ENCODE results near the gene ALK. TPM values are rescaled to one million over a fixed set of nuclear protein-coding genes. Genes with fewer than 3 reads are reported as not detected.

The ALK gene
- total RNA-seq, 1 experiment from 2014 or later, result 14.7 TPM

DNA sequence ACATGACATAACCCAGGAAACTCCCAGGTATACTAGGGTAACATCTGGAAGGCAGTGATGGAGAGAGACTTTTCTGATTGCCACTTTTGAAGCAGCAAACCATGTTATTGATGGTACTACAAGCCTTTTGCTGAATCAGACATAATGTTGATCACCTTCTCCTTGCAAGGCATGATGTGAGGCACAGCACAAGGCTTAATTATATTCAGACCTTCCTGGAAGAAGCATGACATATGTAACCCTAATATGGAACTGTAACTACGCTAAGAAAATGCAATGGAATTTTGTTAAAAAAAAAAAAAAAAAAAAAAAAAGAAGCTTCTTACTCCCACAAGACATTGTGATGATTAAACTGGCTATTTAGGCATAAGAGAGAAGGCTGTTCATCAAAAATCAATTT lies 145.4 kb downstream of the ALK start:
- H3K27me3 ChIP-seq (replicated peaks; ENCODE audit: insufficient read depth, low read depth, low read length, poor library complexity), result no peaks in the 10 kb centered on the region
- no peak for DNase-seq (ENCODE audit: low spot score)
- H3K27ac ChIP-seq (ENCODE audit: low read depth, low read length, poor library complexity, severe bottlenecking), result no peak overlapping the region
- no peak overlapping the region for H3K4me3 ChIP-seq (ENCODE audit: low read depth, low read length, poor library complexity, severe bottlenecking)
- no peaks in the 10 kb centered on the region for H3K4me1 ChIP-seq (ENCODE audit: insufficient read depth, low read length, poor library complexity, severe bottlenecking)
- ChIA-PET POLR2A (ENCODE audit: low non-redundant PET) (no interaction called here), CTCF (no interaction called here)
- no TSS peak for BruUV-seq (replicated peaks)
- intact Hi-C loops (cut with micrococcal nuclease; ENCODE audit: unreplicated experiment), result no loop called here
- H3K36me3 ChIP-seq (ENCODE audit: insufficient read depth, low read length, poor library complexity, severe bottlenecking), result no peaks in the 10 kb centered on the region
- no peaks in the 10 kb centered on the region for H3K9me3 ChIP-seq (ENCODE audit: low read depth, low read length, poor library complexity, severe bottlenecking)
- no peak for TF ChIP-seq EZH2 (IDR thresholded peaks at IDR 0.05; ENCODE audit: borderline replicate concordance, low read depth, low read length, poor library complexity, severe bottlenecking)
- TF ChIP-seq, protein P1, sequence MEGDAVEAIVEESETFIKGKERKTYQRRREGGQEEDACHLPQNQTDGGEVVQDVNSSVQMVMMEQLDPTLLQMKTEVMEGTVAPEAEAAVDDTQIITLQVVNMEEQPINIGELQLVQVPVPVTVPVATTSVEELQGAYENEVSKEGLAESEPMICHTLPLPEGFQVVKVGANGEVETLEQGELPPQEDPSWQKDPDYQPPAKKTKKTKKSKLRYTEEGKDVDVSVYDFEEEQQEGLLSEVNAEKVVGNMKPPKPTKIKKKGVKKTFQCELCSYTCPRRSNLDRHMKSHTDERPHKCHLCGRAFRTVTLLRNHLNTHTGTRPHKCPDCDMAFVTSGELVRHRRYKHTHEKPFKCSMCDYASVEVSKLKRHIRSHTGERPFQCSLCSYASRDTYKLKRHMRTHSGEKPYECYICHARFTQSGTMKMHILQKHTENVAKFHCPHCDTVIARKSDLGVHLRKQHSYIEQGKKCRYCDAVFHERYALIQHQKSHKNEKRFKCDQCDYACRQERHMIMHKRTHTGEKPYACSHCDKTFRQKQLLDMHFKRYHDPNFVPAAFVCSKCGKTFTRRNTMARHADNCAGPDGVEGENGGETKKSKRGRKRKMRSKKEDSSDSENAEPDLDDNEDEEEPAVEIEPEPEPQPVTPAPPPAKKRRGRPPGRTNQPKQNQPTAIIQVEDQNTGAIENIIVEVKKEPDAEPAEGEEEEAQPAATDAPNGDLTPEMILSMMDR (conservative IDR thresholded peaks at IDR 0.05; ENCODE audit: low read depth, low read length), result no peak

DNA sequence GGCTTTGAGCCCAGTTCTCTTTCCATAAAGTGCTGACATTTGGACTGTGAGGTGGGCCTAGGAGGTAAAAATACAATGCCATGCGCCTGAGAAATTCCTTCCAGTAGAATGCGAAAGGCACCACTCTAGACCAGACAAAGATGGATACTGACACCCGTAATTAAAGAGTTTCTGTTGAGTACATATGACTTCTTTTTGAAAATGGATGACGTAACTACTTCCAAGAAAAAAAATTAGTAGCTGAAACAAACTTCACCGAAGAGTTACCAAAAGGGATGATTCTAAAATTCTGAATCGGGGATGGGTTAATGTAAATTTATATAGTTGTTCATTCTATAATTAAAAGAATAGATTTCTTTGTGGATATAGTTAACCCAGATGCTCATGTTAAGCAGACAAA lies 146.8 kb downstream of the ALK start:
- Histone ChIP-seq H3K4me3 (ENCODE audit: low read depth, low read length, poor library complexity, severe bottlenecking) (no peak overlapping the region), H3K27ac (ENCODE audit: low read depth, low read length, poor library complexity, severe bottlenecking) (no peak overlapping the region), H3K4me1 (ENCODE audit: insufficient read depth, low read length, poor library complexity, severe bottlenecking) (no peaks in the 10 kb centered on the region), H3K9me3 (ENCODE audit: low read depth, low read length, poor library complexity, severe bottlenecking) (no peaks in the 10 kb centered on the region), H3K27me3 (replicated peaks; ENCODE audit: insufficient read depth, low read depth, low read length, poor library complexity) (no peaks in the 10 kb centered on the region), H3K36me3 (ENCODE audit: insufficient read depth, low read length, poor library complexity, severe bottlenecking) (no peaks in the 10 kb centered on the region)
- BruUV-seq (replicated peaks), result no TSS peak
- CTCF ChIA-PET, result no interaction called here
- intact Hi-C loops (cut with micrococcal nuclease; ENCODE audit: unreplicated experiment), result no loop called here
- TF ChIP-seq, protein P1 (conservative IDR thresholded peaks at IDR 0.05; ENCODE audit: low read depth, low read length), result no peak
- no peak for TF ChIP-seq EZH2 (IDR thresholded peaks at IDR 0.05; ENCODE audit: borderline replicate concordance, low read depth, low read length, poor library complexity, severe bottlenecking)
- POLR2A ChIA-PET (ENCODE audit: low non-redundant PET), result no interaction called here
- DNase-seq (ENCODE audit: low spot score), result no peak

DNA sequence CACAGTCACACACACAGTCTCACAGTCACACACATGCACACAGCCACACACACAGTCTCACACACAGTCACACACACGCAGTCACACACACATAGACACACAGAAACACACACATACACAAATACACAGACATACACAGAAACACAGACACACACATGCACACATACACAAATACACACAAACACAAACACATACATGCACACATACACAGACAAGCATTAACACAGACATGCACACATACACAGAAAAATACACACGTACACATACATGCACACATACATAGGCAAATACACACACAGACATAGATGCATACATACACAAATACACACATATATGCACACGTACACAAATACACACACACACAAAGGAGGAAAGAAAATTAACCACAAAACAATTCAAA lies 150.5 kb downstream of the ALK start:
- peaks cover 3% of the 10 kb centered on the region for H3K4me1 ChIP-seq (ENCODE audit: insufficient read depth, low read length, poor library complexity, severe bottlenecking)
- H3K36me3 ChIP-seq (ENCODE audit: insufficient read depth, low read length, poor library complexity, severe bottlenecking), result no peaks in the 10 kb centered on the region
- DNase-seq (ENCODE audit: low spot score), result no peak
- no peak overlapping the region for H3K4me3 ChIP-seq (ENCODE audit: low read depth, low read length, poor library complexity, severe bottlenecking)
- ChIA-PET POLR2A (ENCODE audit: low non-redundant PET) (no interaction called here), CTCF (no interaction called here)
- intact Hi-C loops (cut with micrococcal nuclease; ENCODE audit: unreplicated experiment), result no loop called here
- TF ChIP-seq, protein P1 (conservative IDR thresholded peaks at IDR 0.05; ENCODE audit: low read depth, low read length), result no peak
- no peak for TF ChIP-seq EZH2 (IDR thresholded peaks at IDR 0.05; ENCODE audit: borderline replicate concordance, low read depth, low read length, poor library complexity, severe bottlenecking)
- no peak overlapping the region for H3K27ac ChIP-seq (ENCODE audit: low read depth, low read length, poor library complexity, severe bottlenecking)
- H3K9me3 ChIP-seq (ENCODE audit: low read depth, low read length, poor library complexity, severe bottlenecking), result no peaks in the 10 kb centered on the region
- no peaks in the 10 kb centered on the region for H3K27me3 ChIP-seq (replicated peaks; ENCODE audit: insufficient read depth, low read depth, low read length, poor library complexity)
- BruUV-seq (replicated peaks), result no TSS peak

Measured in A673 (cell line).